Measurements from ENCODE around the gene PAFAH1B2. TPM values are rescaled to one million over a fixed set of nuclear protein-coding genes. Genes with fewer than 3 reads are reported as not detected.

PAFAH1B2 gene
- total and polyA plus RNA-seq, 2 experiments from 2014 or later = 87.5 to 148 TPM

GRCh38 chr11:117219995-117220394, 75.9 kb downstream of the PAFAH1B2 start:
- no peaks in the 10 kb centered on the region for H3F3A ChIP-seq (replicated peaks; ENCODE audit: low read depth)
- no peaks in the 10 kb centered on the region for H3K4me1 ChIP-seq (ENCODE audit: insufficient read depth)
- no peaks in the 10 kb centered on the region for H3K79me2 ChIP-seq (replicated peaks; ENCODE audit: insufficient read depth)
- peaks cover 8% of the 10 kb centered on the region; the same call in 1 of the 2 replicates for H4K20me1 ChIP-seq (replicated peaks; ENCODE audit: insufficient read depth)
- peaks cover 9% of the 10 kb centered on the region for H3K27me3 Mint-ChIP-seq (ENCODE audit: insufficient read depth, low read depth, poor library complexity)
- no peak overlapping the region for H3K4me3 ChIP-seq
- no peak overlapping the region for H3K4me3 Mint-ChIP-seq
- H3K4me2 ChIP-seq = no peak overlapping the region
- TF ChIP-seq ZNF114 (CRISPR knock-in tag; IDR thresholded peaks at IDR 0.05) (no peak), EZH2 (IDR thresholded peaks at IDR 0.05; ENCODE audit: low read depth, unreplicated experiment) (no peak), POLR2AphosphoS5 (IDR thresholded peaks at IDR 0.05; ENCODE audit: low read depth) (no peak), JUNB (IDR thresholded peaks at IDR 0.05; ENCODE audit: unreplicated experiment) (no peak), ZNF331 (CRISPR knock-in tag; IDR thresholded peaks at IDR 0.05; ENCODE audit: low read depth) (no peak), EZH2phosphoT487 (IDR thresholded peaks at IDR 0.05; ENCODE audit: unreplicated experiment) (no peak), ZNF462 (CRISPR knock-in tag; IDR thresholded peaks at IDR 0.05) (no peak), STAT1 (IDR thresholded peaks at IDR 0.05; ENCODE audit: unreplicated experiment) (no peak)
- H3K27ac Mint-ChIP-seq = no peak overlapping the region
- ATAC-seq = no peak
- H3K36me3 ChIP-seq (ENCODE audit: insufficient read depth) = 0 out of 2 replicates have a peak, but pooled peaks cover 6% of the 10 kb centered on the region
- H3K9me3 Mint-ChIP-seq = no peaks in the 10 kb centered on the region
- H3K9me2 ChIP-seq (ENCODE audit: insufficient read depth) = no peaks in the 10 kb centered on the region
- no peaks in the 10 kb centered on the region for H3K27me3 ChIP-seq (ENCODE audit: insufficient read depth)
- H3K4me1 Mint-ChIP-seq = peaks cover 8% of the 10 kb centered on the region
- no peak overlapping the region for H2AFZ ChIP-seq
- H3K27ac ChIP-seq (ENCODE audit: low read depth) = no peak overlapping the region
- DNase-seq (ENCODE audit: low spot score) = no peak
- peaks cover 25% of the 10 kb centered on the region for H3K36me3 Mint-ChIP-seq (ENCODE audit: low read depth)

All from GM23338 (cell line).